SK-N-MC (cell line): Measurements from ENCODE around the gene GPX5.

Experiments
- EZH2 ChIP-seq: fragments of 200-600 bp; sonication (generic); IDR thresholded peaks from one replicate; pipeline ENCODE4 v1.6.1; 2017; ENCODE audit warnings: antibody characterized with exemption
- FOXP2 ChIP-seq: optimal IDR thresholded peaks from 2 replicates; pipeline ENCODE3; 2011; ENCODE audit warnings: mild to moderate bottlenecking, moderate library complexity; ENCODE audit not compliant: insufficient read depth; ENCODE audit errors: extremely low read length, control extremely low read depth
- POLR2AphosphoS5 ChIP-seq: IDR thresholded peaks from 2 replicates; pipeline ENCODE4 v1.6.1; 2012; ENCODE audit warnings: mild to moderate bottlenecking, low read depth, low read length, borderline replicate concordance

- no peak for TF ChIP-seq POLR2AphosphoS5
- TF ChIP-seq EZH2 = no peak
- no peak for TF ChIP-seq FOXP2
These were observed 29.5 kb downstream of the GPX5 start for GRCh38 chr6:28555136-28555535.
